Neuronal stem cell (in vitro differentiated cells): ENCODE results near the gene ZC3H10.
A peak's percentile ranks its signal among the peaks of the same experiment; 100 is the strongest.

Experiments used
- DNase-seq: peaks from one replicate; pipeline ENCODE4 v3.0.0-alpha.2; 2013; ENCODE audit warnings: low spot score
- H2AFZ ChIP-seq: one replicate; pipeline ENCODE4 v1.6.1; 2013; ENCODE audit warnings: mild to moderate bottlenecking, low read length, inconsistent platforms
- H2AK5ac ChIP-seq: 2 replicates; pipeline ENCODE4 v1.6.1; 2013; ENCODE audit warnings: low read depth, mild to moderate bottlenecking, inconsistent platforms, low read length, moderate library complexity, mixed read lengths
- H2BK120ac ChIP-seq: 2 replicates; pipeline ENCODE4 v1.6.1; 2013; ENCODE audit warnings: low read depth, mild to moderate bottlenecking, inconsistent platforms, low read length, moderate library complexity, mixed read lengths
- H2BK12ac ChIP-seq: one replicate; pipeline ENCODE4 v1.6.1; 2013; ENCODE audit warnings: low read length, inconsistent platforms
- H2BK15ac ChIP-seq: 2 replicates; pipeline ENCODE4 v1.6.1; 2013; ENCODE audit warnings: mild to moderate bottlenecking, low read length, inconsistent platforms, mixed read lengths
- H2BK5ac ChIP-seq: one replicate; pipeline ENCODE4 v1.6.1; 2013; ENCODE audit warnings: inconsistent platforms, mild to moderate bottlenecking, low read length, moderate library complexity
- H3K14ac ChIP-seq: one replicate; pipeline ENCODE4 v1.6.1; 2013; ENCODE audit warnings: low read length, inconsistent platforms
- H3K18ac ChIP-seq: 2 replicates; pipeline ENCODE4 v1.6.1; 2013; ENCODE audit warnings: low read length, inconsistent platforms
- H3K23ac ChIP-seq: 2 replicates; pipeline ENCODE4 v1.6.1; 2013; ENCODE audit warnings: low read depth, mild to moderate bottlenecking, mixed read lengths, low read length, inconsistent platforms; ENCODE audit not compliant: poor library complexity
- H3K27ac ChIP-seq: replicated peaks from 3 replicates; pipeline ENCODE4 v1.5.1; 2013; ENCODE audit warnings: low read length, inconsistent platforms
- H3K27me3 ChIP-seq, 3 experiments: 2 replicates each; pipeline ENCODE4 v1.6.1; 2013; ENCODE audit warnings: low read length in 3 of 3, mild to moderate bottlenecking in 2 of 3, inconsistent platforms in 1 of 3, low read depth in 1 of 3, mixed read lengths in 1 of 3, moderate library complexity in 1 of 3; ENCODE audit not compliant: control insufficient read depth in 3 of 3, insufficient read depth in 3 of 3
- H3K36me3 ChIP-seq, 2 donors: replicated peaks in 1 of 2; 2 replicates each; pipeline ENCODE4 v1.6.1; 2013; ENCODE audit warnings: low read length in 2 of 2; ENCODE audit not compliant: control insufficient read depth in 2 of 2, insufficient read depth in 2 of 2
- H3K4ac ChIP-seq: 2 replicates; pipeline ENCODE4 v1.6.1; 2013; ENCODE audit warnings: inconsistent platforms, mild to moderate bottlenecking, low read length, moderate library complexity
- H3K4me1 ChIP-seq, 2 donors: 1 replicate in 1 of 2; 2 replicates in 1 of 2; pipeline ENCODE4 v1.6.1; 2013; ENCODE audit warnings: low read length in 2 of 2, low read depth in 1 of 2; ENCODE audit not compliant: control insufficient read depth in 2 of 2, insufficient read depth in 1 of 2
- H3K4me2 ChIP-seq: one replicate; pipeline ENCODE4 v1.6.1; 2013; ENCODE audit warnings: mild to moderate bottlenecking, low read length, inconsistent platforms; ENCODE audit not compliant: insufficient read depth, poor library complexity, severe bottlenecking
- H3K4me3 ChIP-seq, 2 donors: 2 replicates each; pipeline ENCODE4 v1.5.1; 2013; ENCODE audit warnings: low read length in 2 of 2, mild to moderate bottlenecking in 2 of 2, inconsistent platforms in 1 of 2, moderate library complexity in 1 of 2
- H3K79me1 ChIP-seq: one replicate; pipeline ENCODE4 v1.6.1; 2013; ENCODE audit warnings: low read depth, mild to moderate bottlenecking, inconsistent platforms, low read length, moderate library complexity
- H3K9ac ChIP-seq: one replicate; pipeline ENCODE4 v1.6.1; 2013; ENCODE audit warnings: mild to moderate bottlenecking, low read depth, low read length, inconsistent platforms; ENCODE audit not compliant: poor library complexity
- H3K9me3 ChIP-seq, 2 donors: replicated peaks in 1 of 2; 2 replicates each; pipeline versions ENCODE3 to v1.6.1; 2013; ENCODE audit warnings: low read length in 2 of 2, mild to moderate bottlenecking in 2 of 2, inconsistent platforms in 1 of 2, low read depth in 1 of 2, mixed read lengths in 1 of 2, moderate library complexity in 1 of 2; ENCODE audit not compliant: control insufficient read depth in 2 of 2, insufficient read depth in 1 of 2
- H4K8ac ChIP-seq: one replicate; pipeline ENCODE4 v1.6.1; 2013; ENCODE audit warnings: low read depth, mild to moderate bottlenecking, inconsistent platforms, low read length, moderate library complexity
- H4K91ac ChIP-seq: one replicate; pipeline ENCODE4 v1.6.1; 2013; ENCODE audit warnings: low read length, low read depth, mild to moderate bottlenecking, inconsistent platforms; ENCODE audit not compliant: poor library complexity
- WGBS, 2 donors: extraction: QIAGEN DNeasy Blood & Tissue Kit; methylation state at CpG; one replicate each; pipeline ENCODE4 v1.1.7; 2013; ENCODE audit warnings: missing lambda C conversion rate in 2 of 2, mixed read lengths in 1 of 2; ENCODE audit not compliant: insufficient read length in 2 of 2, insufficient replicate concordance in 1 of 2; ENCODE audit errors: extremely low coverage in 2 of 2; 5-methylcytosine and 5-hydroxymethylcytosine counted together

The ZC3H10 gene

DNA sequence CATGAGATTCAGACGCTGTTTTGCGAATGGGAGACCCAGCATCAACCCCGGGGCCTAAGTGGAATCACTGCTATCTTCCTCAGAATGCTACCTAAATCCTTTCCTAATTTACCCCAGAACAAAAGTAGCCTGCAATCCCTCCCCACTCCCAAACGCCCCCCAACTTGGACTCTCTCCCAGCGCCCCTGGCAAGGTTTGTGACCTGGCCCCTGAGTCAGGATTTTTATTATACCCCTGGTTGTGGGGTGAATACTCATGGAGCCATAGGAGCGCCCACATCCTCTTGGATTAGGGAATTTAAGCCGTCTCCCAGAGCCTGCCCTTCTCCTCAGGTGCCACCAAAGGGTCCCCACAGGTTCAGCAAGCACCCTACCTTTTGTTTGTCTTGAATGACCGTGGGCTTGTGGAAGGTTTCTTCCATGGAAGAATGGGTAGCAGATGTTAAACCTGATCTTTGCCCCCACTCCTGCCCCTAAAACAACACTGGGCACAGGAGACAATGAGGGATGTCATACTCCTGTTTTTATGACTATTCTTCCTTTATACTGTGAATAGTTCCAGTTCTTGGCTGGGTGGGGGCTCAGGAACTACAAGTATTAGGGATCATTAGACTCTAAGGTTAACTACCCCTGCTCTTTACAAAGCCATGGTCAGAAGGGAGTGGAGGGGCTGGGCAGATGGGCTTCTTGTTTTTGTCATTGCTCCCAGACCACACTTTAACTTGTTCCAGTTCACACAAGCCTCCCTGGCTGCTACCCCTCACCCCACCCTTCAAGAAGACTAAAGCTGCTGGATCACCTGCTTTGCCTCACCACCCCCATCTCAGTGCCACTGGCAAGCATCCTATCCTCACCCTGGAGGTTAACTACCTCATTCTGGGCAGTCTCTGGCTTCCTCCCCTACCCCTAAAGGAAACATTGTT, 35.0 kb downstream of the ZC3H10 start:
- WGBS, 2 donors: no CpG with 5 or more reads among the region's 8 CpGs
- H3K36me3 ChIP-seq: peaks cover 16 to 17% of the 10 kb centered on the region in 2 donors

GRCh38 chr12:56153678-56154065, 35.6 kb downstream of the ZC3H10 start:
- no peaks in the 10 kb centered on the region for H3K9me3 ChIP-seq
- H3K27ac ChIP-seq: no peak overlapping the region
- no peak overlapping the region for H3K23ac ChIP-seq
- H3K9ac ChIP-seq: no peak overlapping the region
- no peak overlapping the region for H2AK5ac ChIP-seq
- peak overlapping the region; percentile 21 for H3K4me2 ChIP-seq
- no peak for DNase-seq
- H3K36me3 ChIP-seq: peaks cover 16 to 17% of the 10 kb centered on the region in 2 donors
- H4K8ac ChIP-seq: no peak overlapping the region
- H4K91ac ChIP-seq: no peak overlapping the region
- no peak overlapping the region for H2BK12ac ChIP-seq
- H3K79me1 ChIP-seq: no peaks in the 10 kb centered on the region
- H3K4me1 ChIP-seq: peaks cover 7 to 13% of the 10 kb centered on the region in 2 donors
- no peak overlapping the region for H2BK15ac ChIP-seq
- H2BK120ac ChIP-seq: no peak overlapping the region
- H2AFZ ChIP-seq: no peak overlapping the region
- no peaks in the 10 kb centered on the region for H3K27me3 ChIP-seq
- no peak overlapping the region for H2BK5ac ChIP-seq
- no peak overlapping the region for H3K4ac ChIP-seq
- WGBS, 2 donors: no CpG with 5 or more reads among the region's 5 CpGs
- no peak overlapping the region for H3K18ac ChIP-seq
- H3K4me3 ChIP-seq: peak overlapping the region in 1 of 2 donors; percentile 78
- no peak overlapping the region for H3K14ac ChIP-seq

More for the DNA sequence above, 35.0 kb downstream of the ZC3H10 start:
- Histone ChIP-seq H3K4me1 (peaks cover 7 to 13% of the 10 kb centered on the region in 2 donors), H2BK15ac (peak overlapping the region; percentile 15), H2AK5ac (no peak overlapping the region), H4K8ac (no peak overlapping the region), H3K27me3 (no peaks in the 10 kb centered on the region), H3K23ac (no peak overlapping the region), H3K79me1 (no peaks in the 10 kb centered on the region), H2BK120ac (no peak overlapping the region), H3K27ac (no peak overlapping the region), H4K91ac (no peak overlapping the region), H3K4me3 (peak overlapping the region; percentile 78 to 92), H2AFZ (peak overlapping the region; percentile 91), H2BK5ac (no peak overlapping the region), H3K9ac (peak overlapping the region; percentile 67), H2BK12ac (no peak overlapping the region), H3K14ac (no peak overlapping the region), H3K4ac (no peak overlapping the region), H3K18ac (peak overlapping the region; percentile 25), H3K4me2 (peak overlapping the region; percentile 82), H3K9me3 (no peaks in the 10 kb centered on the region)
- DNase-seq: no peak

- no peak overlapping the region for H4K8ac ChIP-seq
- no peak for DNase-seq
- no peak overlapping the region for H3K18ac ChIP-seq
- no peak overlapping the region for H2AFZ ChIP-seq
- no peak overlapping the region for H2BK120ac ChIP-seq
- no peak overlapping the region for H3K9ac ChIP-seq
- H3K36me3 ChIP-seq: peaks cover 17 to 18% of the 10 kb centered on the region in 2 donors
- no peak overlapping the region for H3K27ac ChIP-seq
- no peak overlapping the region for H4K91ac ChIP-seq
- no peaks in the 10 kb centered on the region for H3K79me1 ChIP-seq
- peaks cover 7 to 14% of the 10 kb centered on the region in 2 donors for H3K4me1 ChIP-seq
- H2BK5ac ChIP-seq: no peak overlapping the region
- no CpG with 5 or more reads among the region's 1 CpG for WGBS, 2 donors
- H3K27me3 ChIP-seq: no peaks in the 10 kb centered on the region
- H3K14ac ChIP-seq: no peak overlapping the region
- no peak overlapping the region for H3K4me2 ChIP-seq
- no peak overlapping the region for H2BK12ac ChIP-seq
- no peak overlapping the region for H3K4ac ChIP-seq
- no peaks in the 10 kb centered on the region for H3K9me3 ChIP-seq
- no peak overlapping the region for H2BK15ac ChIP-seq
- no peak overlapping the region for H3K4me3 ChIP-seq
- H3K23ac ChIP-seq: no peak overlapping the region
- no peak overlapping the region for H2AK5ac ChIP-seq
Measured at GRCh38 chr12:56154246-56154771, 36.2 kb downstream of the ZC3H10 start.

GRCh38 chr12:56154818-56155217, 36.8 kb downstream of the ZC3H10 start:
- Histone ChIP-seq H2BK15ac (no peak overlapping the region), H3K23ac (no peak overlapping the region), H3K27me3 (no peaks in the 10 kb centered on the region), H3K27ac (no peak overlapping the region), H3K9ac (no peak overlapping the region), H3K79me1 (no peaks in the 10 kb centered on the region), H3K36me3 (peaks cover 18 to 23% of the 10 kb centered on the region in 2 donors), H4K91ac (no peak overlapping the region), H3K4ac (no peak overlapping the region), H3K4me2 (no peak overlapping the region), H3K4me1 (peaks cover 12 to 18% of the 10 kb centered on the region in 2 donors), H2BK5ac (no peak overlapping the region), H2AFZ (no peak overlapping the region), H2AK5ac (no peak overlapping the region), H3K14ac (no peak overlapping the region), H3K9me3 (no peaks in the 10 kb centered on the region), H3K18ac (no peak overlapping the region), H2BK120ac (no peak overlapping the region), H2BK12ac (no peak overlapping the region), H3K4me3 (no peak overlapping the region), H4K8ac (no peak overlapping the region)
- DNase-seq: no peak
- no CpG with 5 or more reads among the region's 5 CpGs for WGBS, 2 donors
